Head of caudate nucleus (tissue), 42 donors: ENCODE data around the gene MFRP.

Experiments
- DNase-seq, 42 donors: peaks; one replicate each; pipeline versions ENCODE4 v3.0.0 to v3.0.0-alpha.2; 2020 to 2021; ENCODE audit warnings: mixed read lengths in 7 of 42
- intact Hi-C: fragments of 100-400 bp; cut with DNase I; formaldehyde crosslinking; loops from one replicate; pipeline ENCODE4 v1.15.0; 2022

The MFRP gene

DNA sequence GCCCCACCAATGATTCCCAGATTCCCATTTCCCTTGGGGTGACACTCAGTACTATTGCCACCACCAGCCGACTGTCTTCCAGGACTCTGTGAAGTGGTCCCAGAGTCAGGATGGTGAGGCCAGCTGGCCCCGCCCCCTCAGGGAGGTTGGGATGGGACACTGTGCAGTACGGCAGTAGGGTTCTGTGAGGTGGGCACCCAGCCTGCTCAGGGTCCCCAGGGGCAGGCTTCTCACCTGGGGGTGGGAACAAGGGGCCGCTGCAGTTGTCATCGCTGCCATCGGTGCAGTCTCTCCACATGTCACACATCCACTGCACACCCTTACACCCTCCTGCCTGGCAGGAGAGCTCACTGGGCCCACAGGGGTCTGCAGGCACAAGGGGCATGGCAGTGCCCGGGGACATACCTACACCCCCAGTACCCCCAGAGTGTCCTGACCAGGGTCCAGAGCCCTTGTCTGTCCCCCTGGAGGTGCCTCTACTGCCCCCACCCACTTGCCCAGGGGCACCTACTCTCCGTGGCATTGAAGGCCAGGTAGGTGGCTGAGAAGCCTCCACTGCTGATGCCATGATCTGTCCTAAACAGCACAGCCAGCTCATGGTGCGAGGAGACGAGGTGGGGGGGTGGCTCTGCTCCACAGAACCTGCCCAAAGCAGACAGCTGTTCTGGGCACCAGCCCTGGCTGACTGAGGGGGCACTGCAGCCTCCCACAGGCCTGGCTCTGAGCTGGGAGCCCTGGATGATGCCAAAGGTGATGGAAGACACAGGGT is 4.0 kb downstream of the MFRP start:
- intact Hi-C loops: no loop called here

GRCh38 chr11:119342023-119342300 is 4.5 kb downstream of the MFRP start:
- DNase-seq: peak in 1 of 42 donors; percentile 46
- intact Hi-C loops: no loop called here

More for the DNA sequence above, 4.0 kb downstream of the MFRP start:
- DNase-seq: no peak

GRCh38 chr11:119341222-119342022 is 5.1 kb downstream of the MFRP start:
- DNase-seq: peak in 6 of 42 donors; percentile 16 to 76 (median 28)
- intact Hi-C loops: no loop called here

GRCh38 chr11:119340335-119341221 is 5.9 kb downstream of the MFRP start, which contains the start of gene C1QTNF5:
Gene C1QTNF5 (minus strand): TSS chr11:119340883. CDS start chr11:119340397, 486 bp downstream.
- intact Hi-C loops: no loop called here
- DNase-seq: peak in 35 of 42 donors; percentile 58 to 88 (median 75)

- peak in 40 of 42 donors; percentile 62 to 93 (median 82) for DNase-seq
- intact Hi-C loops: loop anchor here (5.0 kb wide), 1 partner anchor 33 kb away; no protein-coding TSS in a partner anchor
These were observed 6.7 kb downstream of the MFRP start for GRCh38 chr11:119339589-119340334.

DNA sequence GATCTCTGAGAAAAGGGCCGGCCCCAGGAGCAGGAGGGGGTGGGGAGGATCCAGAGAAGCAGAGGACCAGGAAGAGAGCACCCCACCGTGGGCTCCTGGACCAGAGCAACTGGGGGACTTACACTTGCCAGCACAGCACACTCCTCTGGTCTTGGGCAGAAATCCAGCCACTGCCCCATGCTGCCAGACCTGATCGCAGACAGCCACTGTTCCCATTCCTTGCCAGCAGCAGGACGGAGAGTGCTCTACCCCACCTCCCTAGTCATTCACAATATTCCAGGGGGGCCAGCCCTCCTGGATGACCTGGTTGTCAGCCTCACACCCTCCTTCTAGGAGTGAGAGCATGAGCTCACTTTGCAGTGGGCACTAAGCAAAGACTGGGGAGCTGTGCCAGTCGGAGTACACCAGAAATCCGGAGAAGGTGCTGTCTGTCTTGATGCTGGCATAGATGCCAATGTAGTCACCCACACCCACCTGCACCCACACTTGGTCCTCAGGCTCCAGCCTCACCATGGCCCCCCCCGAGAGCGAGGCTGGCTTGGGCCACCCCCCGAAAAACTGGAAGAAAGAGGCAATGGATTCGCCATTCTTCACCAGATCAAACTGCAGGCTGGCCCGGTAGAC is 7.4 kb downstream of the MFRP start:
- peak in 2 of 42 donors; percentile 25 to 31 for DNase-seq
- intact Hi-C loops: loop anchor here (5.0 kb wide), 1 partner anchor 33 kb away; no protein-coding TSS in a partner anchor

DNA sequence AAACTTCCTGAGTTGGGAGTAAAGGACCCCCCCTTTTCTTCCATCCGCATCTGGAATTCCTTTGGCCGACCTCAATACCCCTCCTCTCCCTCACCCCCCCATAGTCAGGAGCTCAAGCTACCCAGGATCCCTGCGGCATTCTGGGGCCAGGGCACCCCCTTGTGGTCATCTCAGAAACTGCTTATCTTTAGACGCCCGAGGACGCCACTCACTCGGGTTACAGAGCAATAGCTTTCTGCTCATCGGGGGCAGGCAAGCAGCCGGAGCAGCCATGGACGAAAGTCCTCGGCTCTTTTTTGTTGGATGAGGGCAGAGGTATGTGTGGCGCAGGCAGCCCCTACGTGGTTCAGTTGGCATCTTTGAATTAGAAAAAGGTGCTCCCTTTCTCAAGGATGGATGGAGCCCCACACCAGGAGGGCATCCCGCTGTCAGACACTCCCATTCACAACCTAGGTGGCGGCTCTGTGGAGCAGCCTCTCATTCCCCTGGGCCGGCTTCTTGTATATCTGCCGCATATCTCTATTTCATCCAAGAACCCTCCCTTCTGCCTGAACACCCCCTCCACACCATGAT is 8.1 kb downstream of the MFRP start:
- peak; percentile 72 to 94 (median 86) for DNase-seq
- intact Hi-C loops: loop anchor here (5.0 kb wide), 1 partner anchor 34 kb away; no protein-coding TSS in a partner anchor

DNA sequence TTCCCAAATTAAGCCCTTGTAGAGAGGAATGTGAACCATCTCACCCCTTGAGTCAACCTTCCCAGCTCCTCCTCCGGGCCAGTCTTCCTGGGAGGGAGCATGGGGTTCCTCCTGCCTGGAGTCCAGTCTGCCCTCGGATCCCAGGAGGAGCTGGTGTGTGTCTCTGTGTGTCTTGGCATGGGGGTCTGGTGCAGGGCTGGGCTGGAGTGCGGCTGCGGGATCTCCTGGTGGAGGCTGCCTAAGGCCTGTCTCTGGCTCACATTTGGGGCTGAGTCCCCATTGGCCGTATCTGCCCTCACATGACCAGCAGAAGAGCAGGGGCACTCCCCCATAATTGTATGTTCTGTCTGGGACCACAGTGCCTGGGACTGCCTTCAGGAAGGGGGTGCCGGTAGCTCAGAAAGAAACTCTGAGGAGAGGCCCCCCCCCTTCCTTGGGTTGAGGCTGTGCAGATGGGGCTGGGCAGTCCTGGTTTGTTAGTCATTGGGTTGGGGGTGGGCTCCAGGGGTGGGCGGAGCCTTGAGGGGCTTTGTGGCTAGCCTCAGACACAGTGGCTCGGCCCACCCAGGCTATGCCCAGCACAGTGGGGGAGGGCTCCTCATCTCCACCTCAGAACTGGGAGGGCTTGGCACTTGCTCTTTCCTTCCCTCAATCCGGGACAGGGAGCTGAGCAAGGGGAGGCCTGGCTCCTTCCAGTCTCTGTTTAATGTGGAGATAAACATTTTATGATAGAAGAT is 8.8 kb downstream of the MFRP start:
- intact Hi-C loops: loop anchor here (5.0 kb wide), 1 partner anchor 35 kb away; no protein-coding TSS in a partner anchor
- DNase-seq: no peak

GRCh38 chr11:119336744-119337469 is 9.6 kb downstream of the MFRP start:
- DNase-seq: no peak
- intact Hi-C loops: loop anchor here (5.0 kb wide), 1 partner anchor 35 kb away; no protein-coding TSS in a partner anchor

- peak in 10 of 42 donors; percentile 26 to 65 (median 49) for DNase-seq
- intact Hi-C loops: loop anchor here (5.0 kb wide), 1 partner anchor 36 kb away; no protein-coding TSS in a partner anchor
These were observed 10.6 kb downstream of the MFRP start for GRCh38 chr11:119335655-119336543.

DNA sequence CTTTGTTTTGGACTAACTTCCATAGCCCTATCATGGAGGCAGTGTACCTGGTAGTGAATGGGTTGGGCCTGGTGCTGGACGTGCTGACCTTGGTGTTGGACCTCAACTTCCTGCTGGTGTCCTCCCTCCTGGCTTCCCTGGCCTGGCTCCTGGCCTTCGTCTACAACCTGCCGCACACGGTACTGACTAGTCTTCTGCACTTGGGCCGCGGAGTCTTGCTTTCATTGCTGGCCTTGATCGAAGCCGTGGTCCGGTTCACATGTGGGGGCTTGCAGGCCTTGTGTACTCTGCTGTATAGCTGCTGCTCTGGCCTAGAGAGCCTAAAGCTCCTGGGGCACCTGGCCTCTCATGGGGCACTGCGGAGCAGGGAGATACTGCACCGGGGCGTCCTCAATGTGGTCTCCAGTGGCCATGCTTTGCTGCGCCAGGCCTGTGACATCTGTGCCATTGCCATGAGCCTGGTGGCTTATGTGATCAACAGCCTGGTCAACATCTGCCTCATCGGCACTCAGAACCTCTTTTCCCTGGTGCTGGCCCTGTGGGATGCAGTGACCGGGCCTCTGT is 11.3 kb downstream of the MFRP start:
- no peak for DNase-seq
- intact Hi-C loops: loop anchor here (5.0 kb wide), 1 partner anchor 37 kb away; no protein-coding TSS in a partner anchor

GRCh38 chr11:119334174-119334930 is 12.2 kb downstream of the MFRP start, which contains the start of gene RNF26:
Gene RNF26 (plus strand): TSS chr11:119334527. CDS start chr11:119335123, 596 bp downstream.
- DNase-seq: peak; percentile 92 to 99 (median 98)
- intact Hi-C loops: no loop called here

- intact Hi-C loops: no loop called here
- no peak for DNase-seq
These were observed 14.3 kb downstream of the MFRP start for GRCh38 chr11:119332111-119332765.
